ENCODE results near the gene LCE1A.

Gene LCE1A

GRCh38 chr1:152823294-152823693, 4.0 kb upstream of the LCE1A start:
- Histone ChIP-seq H3K9me3 (ENCODE audit: control insufficient read depth in 2 of 2, low read length in 2 of 2) (no peaks in the 10 kb centered on the region), H3K27ac (ENCODE audit: low read length) (no peak overlapping the region), H3K9ac (ENCODE audit: low read length in 2 of 2) (no peak overlapping the region), H3K4me1 (ENCODE audit: control insufficient read depth, insufficient read depth, low read length) (no peaks in the 10 kb centered on the region), H3K4me3 (ENCODE audit: low read length in 2 of 2) (no peak overlapping the region), H3K36me3 (ENCODE audit: control insufficient read depth in 2 of 2, insufficient read depth in 2 of 2, low read length in 2 of 2) (no peaks in the 10 kb centered on the region), H3K27me3 (ENCODE audit: control insufficient read depth in 1 of 2, insufficient read depth in 2 of 2, low read length in 2 of 2) (no peaks in the 10 kb centered on the region)

- Histone ChIP-seq H3K27ac (ENCODE audit: low read length) (no peak overlapping the region), H3K4me1 (ENCODE audit: control insufficient read depth, insufficient read depth, low read length) (no peaks in the 10 kb centered on the region), H3K4me3 (ENCODE audit: low read length in 2 of 2) (no peak overlapping the region), H3K9ac (ENCODE audit: low read length in 2 of 2) (no peak overlapping the region), H3K36me3 (ENCODE audit: control insufficient read depth in 2 of 2, insufficient read depth in 2 of 2, low read length in 2 of 2) (no peaks in the 10 kb centered on the region), H3K27me3 (ENCODE audit: control insufficient read depth in 1 of 2, insufficient read depth in 2 of 2, low read length in 2 of 2) (no peaks in the 10 kb centered on the region), H3K9me3 (ENCODE audit: control insufficient read depth in 2 of 2, low read length in 2 of 2) (no peaks in the 10 kb centered on the region)
Measured at GRCh38 chr1:152824964-152825363, 2.3 kb upstream of the LCE1A start.

GRCh38 chr1:152836870-152837269, 9.6 kb downstream of the LCE1A start:
- Histone ChIP-seq H3K36me3 (ENCODE audit: control insufficient read depth in 2 of 2, insufficient read depth in 2 of 2, low read length in 2 of 2) (no peaks in the 10 kb centered on the region), H3K4me3 (ENCODE audit: low read length in 2 of 2) (no peak overlapping the region), H3K9me3 (ENCODE audit: control insufficient read depth in 2 of 2, low read length in 2 of 2) (no peaks in the 10 kb centered on the region), H3K4me1 (ENCODE audit: control insufficient read depth, insufficient read depth, low read length) (no peaks in the 10 kb centered on the region), H3K9ac (ENCODE audit: low read length in 2 of 2) (no peak overlapping the region), H3K27ac (ENCODE audit: low read length) (no peak overlapping the region), H3K27me3 (ENCODE audit: control insufficient read depth in 1 of 2, insufficient read depth in 2 of 2, low read length in 2 of 2) (no peaks in the 10 kb centered on the region)

GRCh38 chr1:152842556-152842955, 15.3 kb downstream of the LCE1A start, which contains the start of gene LCE6A:
TSS of gene LCE6A (plus strand) at chr1:152842856. CDS start at chr1:152843521, 665 bp downstream.
- Histone ChIP-seq H3K27me3 (ENCODE audit: control insufficient read depth in 1 of 2, insufficient read depth in 2 of 2, low read length in 2 of 2) (peaks cover 0 to 2% of the 10 kb centered on the region in 2 donors), H3K27ac (ENCODE audit: low read length) (no peak within 1 kb of the TSS)

GRCh38 chr1:152855661-152856060, 28.4 kb downstream of the LCE1A start:
- H3K36me3 ChIP-seq (ENCODE audit: control insufficient read depth in 2 of 2, insufficient read depth in 2 of 2, low read length in 2 of 2): no peaks in the 10 kb centered on the region

More at GRCh38 chr1:152842556-152842955, 15.3 kb downstream of the LCE1A start, which contains the start of gene LCE6A:
- H3K9me3 ChIP-seq (ENCODE audit: control insufficient read depth in 2 of 2, low read length in 2 of 2): no peaks in the 10 kb centered on the region
- no peaks in the 10 kb centered on the region for H3K4me1 ChIP-seq (ENCODE audit: control insufficient read depth, insufficient read depth, low read length)
- H3K36me3 ChIP-seq (ENCODE audit: control insufficient read depth in 2 of 2, insufficient read depth in 2 of 2, low read length in 2 of 2): no peaks in the 10 kb centered on the region
- no peak within 1 kb of the TSS for H3K4me3 ChIP-seq (ENCODE audit: low read length in 2 of 2)
- H3K9ac ChIP-seq (ENCODE audit: low read length in 2 of 2): no peak within 1 kb of the TSS

GRCh38 chr1:152858062-152858461, 30.8 kb downstream of the LCE1A start:
- Histone ChIP-seq H3K9ac (ENCODE audit: low read length in 2 of 2) (no peak overlapping the region), H3K27me3 (ENCODE audit: control insufficient read depth in 1 of 2, insufficient read depth in 2 of 2, low read length in 2 of 2) (no peaks in the 10 kb centered on the region), H3K9me3 (ENCODE audit: control insufficient read depth in 2 of 2, low read length in 2 of 2) (no peaks in the 10 kb centered on the region), H3K4me3 (ENCODE audit: low read length in 2 of 2) (no peak overlapping the region), H3K4me1 (ENCODE audit: control insufficient read depth, insufficient read depth, low read length) (peaks cover 15% of the 10 kb centered on the region), H3K36me3 (ENCODE audit: control insufficient read depth in 2 of 2, insufficient read depth in 2 of 2, low read length in 2 of 2) (no peaks in the 10 kb centered on the region), H3K27ac (ENCODE audit: low read length) (no peak overlapping the region)

More at GRCh38 chr1:152855661-152856060, 28.4 kb downstream of the LCE1A start:
- no peak overlapping the region for H3K4me3 ChIP-seq (ENCODE audit: low read length in 2 of 2)
- no peak overlapping the region for H3K9ac ChIP-seq (ENCODE audit: low read length in 2 of 2)
- H3K27ac ChIP-seq (ENCODE audit: low read length): no peak overlapping the region
- H3K27me3 ChIP-seq (ENCODE audit: control insufficient read depth in 1 of 2, insufficient read depth in 2 of 2, low read length in 2 of 2): no peaks in the 10 kb centered on the region
- H3K4me1 ChIP-seq (ENCODE audit: control insufficient read depth, insufficient read depth, low read length): peaks cover 2% of the 10 kb centered on the region
- no peaks in the 10 kb centered on the region for H3K9me3 ChIP-seq (ENCODE audit: control insufficient read depth in 2 of 2, low read length in 2 of 2)

GRCh38 chr1:152859696-152860095, 32.4 kb downstream of the LCE1A start, which contains the start of gene LCE7A:
TSS of gene LCE7A (plus strand) at chr1:152859996. CDS start at chr1:152860698, 702 bp downstream.
- H3K27ac ChIP-seq (ENCODE audit: low read length): no peak within 1 kb of the TSS
- H3K4me3 ChIP-seq (ENCODE audit: low read length in 2 of 2): no peak within 1 kb of the TSS
- no peaks in the 10 kb centered on the region for H3K9me3 ChIP-seq (ENCODE audit: control insufficient read depth in 2 of 2, low read length in 2 of 2)
- H3K27me3 ChIP-seq (ENCODE audit: control insufficient read depth in 1 of 2, insufficient read depth in 2 of 2, low read length in 2 of 2): no peaks in the 10 kb centered on the region
- no peak within 1 kb of the TSS for H3K9ac ChIP-seq (ENCODE audit: low read length in 2 of 2)
- H3K4me1 ChIP-seq (ENCODE audit: control insufficient read depth, insufficient read depth, low read length): peaks cover 15% of the 10 kb centered on the region
- H3K36me3 ChIP-seq (ENCODE audit: control insufficient read depth in 2 of 2, insufficient read depth in 2 of 2, low read length in 2 of 2): no peaks in the 10 kb centered on the region

- no peak overlapping the region for H3K9ac ChIP-seq (ENCODE audit: low read length in 2 of 2)
- no peak overlapping the region for H3K4me3 ChIP-seq (ENCODE audit: low read length in 2 of 2)
- H3K9me3 ChIP-seq (ENCODE audit: control insufficient read depth in 2 of 2, low read length in 2 of 2): no peaks in the 10 kb centered on the region
- no peaks in the 10 kb centered on the region for H3K36me3 ChIP-seq (ENCODE audit: control insufficient read depth in 2 of 2, insufficient read depth in 2 of 2, low read length in 2 of 2)
- H3K4me1 ChIP-seq (ENCODE audit: control insufficient read depth, insufficient read depth, low read length): peaks cover 15% of the 10 kb centered on the region
- no peak overlapping the region for H3K27ac ChIP-seq (ENCODE audit: low read length)
- no peaks in the 10 kb centered on the region for H3K27me3 ChIP-seq (ENCODE audit: control insufficient read depth in 1 of 2, insufficient read depth in 2 of 2, low read length in 2 of 2)
Measured at GRCh38 chr1:152860129-152860528, 32.9 kb downstream of the LCE1A start.

GRCh38 chr1:152861374-152861773, 34.1 kb downstream of the LCE1A start:
- no peaks in the 10 kb centered on the region for H3K36me3 ChIP-seq (ENCODE audit: control insufficient read depth in 2 of 2, insufficient read depth in 2 of 2, low read length in 2 of 2)
- no peak overlapping the region for H3K4me3 ChIP-seq (ENCODE audit: low read length in 2 of 2)
- no peak overlapping the region for H3K9ac ChIP-seq (ENCODE audit: low read length in 2 of 2)
- H3K4me1 ChIP-seq (ENCODE audit: control insufficient read depth, insufficient read depth, low read length): peaks cover 15% of the 10 kb centered on the region
- no peaks in the 10 kb centered on the region for H3K27me3 ChIP-seq (ENCODE audit: control insufficient read depth in 1 of 2, insufficient read depth in 2 of 2, low read length in 2 of 2)
- no peaks in the 10 kb centered on the region for H3K9me3 ChIP-seq (ENCODE audit: control insufficient read depth in 2 of 2, low read length in 2 of 2)
- H3K27ac ChIP-seq (ENCODE audit: low read length): no peak overlapping the region

GRCh38 chr1:152864443-152864842, 37.2 kb downstream of the LCE1A start:
- Histone ChIP-seq H3K9ac (ENCODE audit: low read length in 2 of 2) (no peak overlapping the region), H3K4me3 (ENCODE audit: low read length in 2 of 2) (no peak overlapping the region), H3K36me3 (ENCODE audit: control insufficient read depth in 2 of 2, insufficient read depth in 2 of 2, low read length in 2 of 2) (no peaks in the 10 kb centered on the region), H3K27me3 (ENCODE audit: control insufficient read depth in 1 of 2, insufficient read depth in 2 of 2, low read length in 2 of 2) (no peaks in the 10 kb centered on the region), H3K4me1 (ENCODE audit: control insufficient read depth, insufficient read depth, low read length) (peaks cover 15% of the 10 kb centered on the region), H3K27ac (ENCODE audit: low read length) (no peak overlapping the region), H3K9me3 (ENCODE audit: control insufficient read depth in 2 of 2, low read length in 2 of 2) (no peaks in the 10 kb centered on the region)

- Histone ChIP-seq H3K4me1 (ENCODE audit: control insufficient read depth, insufficient read depth, low read length) (peaks cover 8% of the 10 kb centered on the region), H3K4me3 (ENCODE audit: low read length in 2 of 2) (no peak overlapping the region), H3K9me3 (ENCODE audit: control insufficient read depth in 2 of 2, low read length in 2 of 2) (no peaks in the 10 kb centered on the region), H3K27me3 (ENCODE audit: control insufficient read depth in 1 of 2, insufficient read depth in 2 of 2, low read length in 2 of 2) (no peaks in the 10 kb centered on the region), H3K9ac (ENCODE audit: low read length in 2 of 2) (no peak overlapping the region), H3K27ac (ENCODE audit: low read length) (no peak overlapping the region), H3K36me3 (ENCODE audit: control insufficient read depth in 2 of 2, insufficient read depth in 2 of 2, low read length in 2 of 2) (no peaks in the 10 kb centered on the region)
Measured at GRCh38 chr1:152866321-152866720, 39.0 kb downstream of the LCE1A start.
